ENCODE measurements around the gene ZNF385B. TPM values are rescaled to one million over a fixed set of nuclear protein-coding genes. Genes with fewer than 3 reads are reported as not detected.

The ZNF385B gene
- total RNA-seq, 4 donors from 2014 or later = 2.2 to 5.0 (median 4.0) TPM

GRCh38 chr2:179550849-179551248 is 310.6 kb downstream of the ZNF385B start:
- no peaks in the 10 kb centered on the region for H3K36me3 ChIP-seq
- no peak for TF ChIP-seq POLR2A (IDR thresholded peaks at IDR 0.05; ENCODE audit: low read depth)
- no peak for TF ChIP-seq POLR2AphosphoS5 (IDR thresholded peaks at IDR 0.05)
- no peak for TF ChIP-seq CTCF (IDR thresholded peaks at IDR 0.05)
- no peak for TF ChIP-seq EP300 (IDR thresholded peaks at IDR 0.05)
- intact Hi-C loops (cut with DNase I) = no loop called here
- H3K4me1 ChIP-seq = no peaks in the 10 kb centered on the region
- no peak overlapping the region for H3K4me3 ChIP-seq
- WGBS = 95% methylated on average over 4 of the region's 4 CpGs
- DNase-seq (ENCODE audit: extremely low spot score) = no peak
- H3K27me3 ChIP-seq = no peaks in the 10 kb centered on the region
- H3K27ac ChIP-seq (replicated peaks in 1 of 4) = no peak overlapping the region
- no peaks in the 10 kb centered on the region for H3K9me3 ChIP-seq

GRCh38 chr2:179550214-179550613 is 311.2 kb downstream of the ZNF385B start:
- H3K4me1 ChIP-seq = no peaks in the 10 kb centered on the region
- TF ChIP-seq CTCF (IDR thresholded peaks at IDR 0.05) (no peak), EP300 (IDR thresholded peaks at IDR 0.05) (no peak), POLR2AphosphoS5 (IDR thresholded peaks at IDR 0.05) (no peak), POLR2A (IDR thresholded peaks at IDR 0.05; ENCODE audit: low read depth) (no peak)
- no peak overlapping the region for H3K4me3 ChIP-seq
- H3K36me3 ChIP-seq = no peaks in the 10 kb centered on the region
- no peak overlapping the region for H3K27ac ChIP-seq (replicated peaks in 1 of 4)
- no peak for DNase-seq (ENCODE audit: extremely low spot score)
- H3K27me3 ChIP-seq = no peaks in the 10 kb centered on the region
- H3K9me3 ChIP-seq = no peaks in the 10 kb centered on the region
- intact Hi-C loops (cut with DNase I) = no loop called here
- 86% methylated on average over 1 of the region's 1 CpG for WGBS

GRCh38 chr2:179546656-179547055 is 314.8 kb downstream of the ZNF385B start:
- DNase-seq (ENCODE audit: extremely low spot score) = no peak
- Histone ChIP-seq H3K27me3 (no peaks in the 10 kb centered on the region), H3K27ac (replicated peaks in 1 of 4) (no peak overlapping the region), H3K4me1 (no peaks in the 10 kb centered on the region), H3K9me3 (no peaks in the 10 kb centered on the region), H3K4me3 (no peak overlapping the region), H3K36me3 (no peaks in the 10 kb centered on the region)
- whole genome bisulfite sequencing = 100% methylated on average over 2 of the region's 2 CpGs
- no peak for TF ChIP-seq EP300 (IDR thresholded peaks at IDR 0.05)
- no peak for TF ChIP-seq POLR2A (IDR thresholded peaks at IDR 0.05; ENCODE audit: low read depth)
- no peak for TF ChIP-seq POLR2AphosphoS5 (IDR thresholded peaks at IDR 0.05)
- no peak for TF ChIP-seq CTCF (IDR thresholded peaks at IDR 0.05)
- intact Hi-C loops (cut with DNase I) = no loop called here

- H3K9me3 ChIP-seq = no peaks in the 10 kb centered on the region
- WGBS = 70% methylated on average over 2 of the region's 2 CpGs
Observed at GRCh38 chr2:179545024-179545423, 316.4 kb downstream of the ZNF385B start.

More at GRCh38 chr2:179545024-179545423, 316.4 kb downstream of the ZNF385B start:
- DNase-seq (ENCODE audit: extremely low spot score) = no peak
- H3K36me3 ChIP-seq = no peaks in the 10 kb centered on the region
- no peak overlapping the region for H3K4me3 ChIP-seq
- no peak for TF ChIP-seq CTCF (IDR thresholded peaks at IDR 0.05)
- TF ChIP-seq EP300 (IDR thresholded peaks at IDR 0.05) = no peak
- H3K4me1 ChIP-seq = no peaks in the 10 kb centered on the region
- no peak overlapping the region for H3K27ac ChIP-seq (replicated peaks in 1 of 4)
- H3K27me3 ChIP-seq = no peaks in the 10 kb centered on the region
- intact Hi-C loops (cut with DNase I) = no loop called here

Measured in esophagus muscularis mucosa (tissue), 4 donors.